ENCODE data around the gene PALLD.

PALLD gene

DNA sequence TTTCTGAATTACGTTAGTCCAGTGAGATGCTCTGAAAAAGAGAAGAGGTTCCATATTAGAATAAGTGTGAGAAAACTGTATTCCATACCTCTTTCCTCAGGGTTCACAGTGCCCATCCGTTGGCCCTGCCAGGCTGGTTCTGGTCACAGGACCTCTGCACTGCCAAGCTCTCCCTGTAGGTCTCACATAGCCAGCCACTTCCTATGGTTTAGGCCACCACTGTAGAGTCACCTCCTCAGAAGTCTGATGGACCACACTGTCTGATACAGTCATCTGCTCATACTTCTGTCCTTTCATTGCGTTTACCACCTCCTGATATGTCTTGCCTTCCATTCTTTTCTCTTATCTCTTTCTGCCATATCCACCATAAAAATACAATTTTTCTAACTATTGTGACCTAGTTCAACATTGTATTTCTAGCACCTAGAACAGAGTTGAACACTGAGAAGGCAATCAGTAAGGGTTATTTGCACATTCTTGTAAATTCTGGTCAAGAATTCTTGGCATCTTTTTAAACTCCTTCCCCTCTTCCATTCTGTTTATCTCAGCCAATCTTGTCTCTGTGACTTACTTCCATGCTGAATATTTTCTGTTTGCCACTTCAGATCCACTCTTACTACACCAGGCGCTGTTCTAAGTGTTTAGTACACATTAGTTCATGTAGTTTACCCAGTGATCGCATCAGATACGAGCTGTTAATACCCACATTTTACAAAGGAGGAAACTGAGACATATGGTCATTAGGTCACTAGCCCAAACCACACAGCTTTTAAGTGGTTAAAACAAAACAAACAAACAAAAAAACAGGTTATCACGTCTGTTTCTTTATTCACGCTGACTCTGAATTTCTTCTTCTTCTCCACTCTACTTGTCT, 387.6 kb downstream of the PALLD start:
- no peak for DNase-seq

DNA sequence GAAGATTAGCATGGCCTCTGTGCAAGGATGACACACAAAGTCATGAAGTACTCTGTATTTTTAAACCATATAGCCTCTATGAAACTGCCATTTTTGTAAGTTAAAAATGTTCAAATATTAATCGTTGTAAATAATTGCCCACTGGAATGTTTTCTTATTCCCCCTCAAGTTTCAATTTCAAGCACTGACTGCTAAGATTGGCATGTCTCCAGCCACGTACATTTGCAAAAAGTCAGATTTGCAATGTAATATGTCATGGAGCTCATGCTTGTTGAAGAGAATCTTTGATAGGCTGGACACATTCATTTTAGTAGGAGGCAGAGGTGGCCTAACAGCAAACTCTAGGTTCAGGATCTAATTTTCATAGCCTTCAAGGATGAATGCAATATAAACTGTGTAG, 388.5 kb downstream of the PALLD start:
- no peak for DNase-seq

DNA sequence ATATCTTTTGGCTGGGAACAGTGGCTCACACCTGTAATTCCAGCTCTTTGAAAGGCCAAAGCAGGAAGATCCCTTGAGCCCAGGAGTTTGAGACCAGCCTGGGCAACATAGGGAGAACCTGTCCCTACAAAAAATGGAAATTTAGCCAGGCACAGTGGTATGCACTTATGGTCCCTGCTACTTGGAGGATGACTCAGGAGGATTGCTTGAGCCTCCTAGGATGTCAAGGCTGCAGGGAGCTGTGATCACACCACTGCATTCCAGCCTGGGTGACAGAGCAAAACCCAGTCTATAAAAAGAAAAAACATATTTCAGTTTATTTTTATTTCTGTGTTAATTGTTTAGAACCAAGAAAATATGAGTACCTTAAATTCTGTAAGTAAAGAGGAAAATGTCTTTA, 389.5 kb downstream of the PALLD start:
- no peak for DNase-seq

DNA sequence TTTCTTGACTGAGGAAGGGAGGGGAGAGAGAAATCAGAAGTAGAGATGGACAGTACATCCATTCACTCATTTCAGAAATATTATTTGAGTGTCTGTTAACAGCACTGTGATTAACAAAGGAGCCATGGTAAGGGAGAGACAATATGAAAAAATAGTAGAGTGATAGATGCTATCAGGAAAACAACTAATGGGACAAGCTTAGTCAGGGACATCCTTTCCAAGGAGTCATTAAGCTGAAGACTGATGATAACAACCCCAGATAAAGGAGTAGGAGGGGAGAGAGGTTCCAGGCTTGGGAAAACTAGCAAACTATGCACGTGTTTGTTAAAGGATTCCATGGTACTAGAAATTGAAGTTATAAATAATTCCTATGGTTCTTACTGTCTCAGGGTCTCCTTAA, 391.0 kb downstream of the PALLD start:
- no peak for DNase-seq

DNA sequence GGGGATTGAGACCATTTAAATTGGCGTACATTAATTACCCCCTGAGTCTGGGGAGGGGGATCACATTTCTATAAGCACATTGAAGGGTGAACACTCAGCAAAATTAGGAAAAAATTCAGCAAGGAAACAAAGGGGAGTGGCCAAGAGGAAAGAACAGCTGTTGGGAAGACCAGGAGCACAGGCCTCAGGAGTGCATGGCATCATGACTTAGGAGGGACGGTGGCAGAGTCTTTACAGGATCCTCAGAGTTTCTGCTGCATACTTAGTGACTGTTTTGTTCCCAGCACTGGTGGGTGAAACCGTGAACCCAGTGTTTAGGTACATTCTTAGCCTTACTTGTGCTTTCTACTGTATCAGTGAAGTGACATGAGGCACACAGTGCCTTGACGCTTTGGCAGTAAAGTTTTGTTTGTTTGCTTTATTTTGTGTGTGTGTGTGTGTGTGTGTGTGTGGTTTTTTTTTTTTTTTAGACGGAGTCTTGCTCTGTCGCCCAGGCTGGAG, 391.9 kb downstream of the PALLD start:
- DNase-seq, result no peak

DNA sequence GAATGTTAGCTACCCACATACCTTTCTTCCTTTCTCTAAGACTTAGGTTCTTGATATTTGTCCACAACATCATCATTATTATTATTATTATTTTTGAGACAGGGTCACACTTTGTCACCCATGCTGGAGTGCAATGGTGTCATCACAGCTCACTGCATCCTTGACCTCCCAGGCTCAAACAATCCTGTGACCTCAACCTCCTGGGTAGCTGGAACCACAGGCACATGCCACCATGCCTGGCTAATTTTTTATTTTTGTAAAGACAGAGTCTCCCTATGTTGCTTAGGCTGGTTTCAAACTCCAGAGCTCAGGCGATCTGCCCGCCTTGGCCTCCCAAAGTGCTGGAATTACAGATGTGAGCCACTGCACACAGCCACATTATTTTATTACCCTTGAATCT, 394.2 kb downstream of the PALLD start:
- DNase-seq, result no peak

DNA sequence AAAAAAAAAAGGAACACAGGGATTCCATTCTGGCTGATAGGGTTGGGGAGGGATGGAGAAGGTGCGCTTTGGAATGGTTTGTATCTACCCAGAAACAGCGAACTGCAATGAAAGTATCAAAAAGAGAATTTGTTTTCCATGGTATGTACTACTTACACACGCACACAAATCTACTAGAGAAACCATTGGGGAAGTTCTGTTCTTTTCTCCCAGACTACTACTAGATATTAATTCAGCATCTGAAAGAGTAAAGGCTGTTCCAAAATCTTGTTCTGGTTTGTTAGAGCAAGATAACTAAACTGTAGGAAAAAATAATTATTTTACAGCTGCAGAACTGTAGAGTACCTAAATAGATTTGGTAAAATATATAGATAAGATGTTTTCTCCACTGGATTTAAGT, 394.8 kb downstream of the PALLD start:
- DNase-seq, result no peak

DNA sequence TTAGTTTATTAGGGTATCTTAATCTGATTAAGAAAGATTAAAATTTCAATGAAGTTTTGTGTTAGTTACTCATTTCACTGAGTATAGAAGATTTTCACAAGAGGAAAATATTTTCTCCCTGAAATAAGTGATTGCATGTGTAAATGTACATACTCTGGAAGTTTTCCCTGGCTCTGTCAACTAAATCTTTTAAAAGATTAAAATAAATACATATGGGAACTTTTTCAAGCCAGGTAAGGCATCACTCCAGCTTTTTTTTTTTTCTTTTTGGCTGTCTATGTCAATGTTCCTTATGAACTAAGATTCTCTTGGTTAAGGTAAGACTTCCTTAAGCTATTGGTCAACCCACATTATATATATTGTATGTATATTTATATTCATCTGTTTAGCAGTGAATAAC, 395.6 kb downstream of the PALLD start:
- DNase-seq, result no peak

DNA sequence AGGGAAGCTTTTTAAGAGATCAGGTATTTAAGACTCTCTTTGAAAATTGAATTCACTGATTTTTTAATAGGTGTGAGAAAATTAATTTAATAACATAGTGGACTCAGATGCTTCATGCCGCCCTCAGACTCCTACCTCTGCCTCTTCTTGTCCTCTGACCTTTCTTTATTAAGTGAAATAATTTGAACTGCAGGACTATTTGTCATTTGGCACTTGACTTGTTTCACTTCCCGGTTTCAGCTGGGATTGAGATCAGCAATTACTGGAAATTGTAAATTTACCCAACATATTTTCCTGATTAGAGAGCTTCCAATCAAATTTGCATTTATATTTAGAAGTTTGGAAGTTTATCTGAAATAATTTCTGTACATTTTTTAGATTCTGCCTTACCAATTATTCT, 396.4 kb downstream of the PALLD start:
- no peak for DNase-seq

DNA sequence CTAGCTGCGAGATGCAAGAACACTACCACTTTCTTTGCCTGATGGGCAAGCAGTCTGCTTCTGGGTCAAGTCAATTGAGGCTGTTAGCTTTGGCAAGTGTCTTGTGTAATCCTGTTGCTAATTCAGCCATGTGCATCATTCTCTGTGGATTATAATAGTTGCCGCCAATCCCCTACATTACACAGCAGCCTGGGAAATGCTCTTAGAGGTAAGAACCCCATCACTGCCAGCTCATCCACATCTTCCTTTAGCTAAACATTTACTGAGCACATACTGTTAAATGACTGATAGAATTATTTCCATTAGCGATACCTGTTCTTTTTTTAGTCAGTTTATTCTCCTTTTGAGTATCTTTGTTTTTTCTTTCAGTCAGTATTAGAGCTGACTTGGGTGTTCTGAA, 397.0 kb downstream of the PALLD start:
- no peak for DNase-seq

DNA sequence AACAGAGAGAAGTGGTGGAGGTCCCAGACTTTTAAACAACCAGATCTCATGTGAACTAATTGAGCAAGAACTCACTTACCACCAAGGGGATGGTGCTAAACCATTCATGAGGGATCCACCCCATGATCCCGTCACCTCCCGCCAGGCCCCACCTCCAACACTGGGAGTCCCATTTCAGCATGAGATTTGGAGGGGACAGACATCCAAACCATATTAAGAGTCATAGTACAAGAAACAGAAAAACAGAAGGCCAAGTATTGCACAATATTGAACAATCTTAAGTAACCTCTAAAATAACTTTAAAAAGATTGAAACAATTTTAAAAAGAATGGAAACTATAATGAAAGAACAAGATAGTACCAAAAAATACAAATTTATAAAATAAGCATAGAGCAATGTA, 403.2 kb downstream of the PALLD start:
- no peak for DNase-seq

DNA sequence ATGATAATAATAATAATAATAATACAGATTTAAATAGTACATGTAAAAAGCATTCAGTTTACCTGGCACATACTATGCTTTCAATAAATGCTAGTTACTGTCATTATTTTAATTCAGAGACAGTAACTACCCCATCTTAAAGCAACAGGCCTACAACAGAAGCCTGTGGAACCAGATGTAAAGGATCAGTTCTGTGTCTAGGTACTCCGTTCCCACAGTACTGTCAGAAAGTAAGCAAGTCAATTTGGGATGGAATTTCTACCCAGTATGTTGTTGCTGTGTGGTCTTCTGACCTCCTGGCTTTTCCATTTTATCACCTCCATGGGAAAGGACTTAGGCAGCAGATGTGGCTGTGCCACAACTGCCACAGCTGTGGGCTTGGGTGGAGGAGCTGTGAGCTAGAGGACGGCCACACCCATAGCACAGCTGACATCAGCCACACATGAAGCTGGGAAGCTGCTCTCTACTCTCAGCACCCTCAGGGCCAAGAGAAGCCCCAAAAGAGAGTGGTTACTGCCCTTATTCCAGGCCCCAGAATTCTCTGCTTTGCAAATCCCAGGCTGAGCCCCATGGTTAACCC, 410.4 kb downstream of the PALLD start:
- no peak for DNase-seq

DNA sequence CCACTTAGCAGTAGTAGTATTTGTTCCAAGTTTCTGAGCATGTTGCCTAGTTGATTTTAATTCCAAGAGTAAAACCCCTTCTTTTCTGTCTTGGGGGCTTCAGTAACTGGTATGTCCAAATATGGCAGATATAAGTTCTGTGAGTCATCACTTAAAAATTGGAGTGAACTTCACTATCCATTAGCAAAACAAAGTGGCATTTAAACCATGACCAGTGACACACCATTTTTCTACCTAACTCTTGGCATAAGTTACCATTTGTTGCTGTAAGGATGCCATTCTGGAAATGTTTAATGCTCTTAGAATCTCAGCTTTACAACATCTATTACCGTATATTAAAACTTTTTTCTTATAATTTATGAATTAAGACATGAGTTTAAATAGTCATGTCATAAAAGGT, 411.2 kb downstream of the PALLD start:
- DNase-seq, result no peak

DNA sequence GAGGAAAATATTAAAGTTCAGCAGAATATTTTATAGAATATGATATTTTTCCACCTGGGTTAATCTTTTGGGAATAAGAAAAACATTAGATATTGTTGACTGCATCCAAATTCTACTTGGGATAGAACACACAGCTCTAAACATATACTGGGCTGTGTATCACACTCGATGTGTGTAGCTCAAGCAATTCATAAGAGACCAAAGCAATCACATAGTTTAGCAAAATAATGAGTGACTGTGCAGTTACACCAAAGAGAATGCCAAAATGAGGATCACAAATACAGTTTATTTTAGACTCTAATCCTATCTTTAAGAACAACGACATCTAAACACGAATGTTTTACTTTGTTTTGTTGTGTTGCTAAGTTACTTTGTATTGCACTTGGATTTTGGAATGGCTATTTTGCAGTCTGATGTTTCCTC, 412.0 kb downstream of the PALLD start:
- DNase-seq, result no peak

DNA sequence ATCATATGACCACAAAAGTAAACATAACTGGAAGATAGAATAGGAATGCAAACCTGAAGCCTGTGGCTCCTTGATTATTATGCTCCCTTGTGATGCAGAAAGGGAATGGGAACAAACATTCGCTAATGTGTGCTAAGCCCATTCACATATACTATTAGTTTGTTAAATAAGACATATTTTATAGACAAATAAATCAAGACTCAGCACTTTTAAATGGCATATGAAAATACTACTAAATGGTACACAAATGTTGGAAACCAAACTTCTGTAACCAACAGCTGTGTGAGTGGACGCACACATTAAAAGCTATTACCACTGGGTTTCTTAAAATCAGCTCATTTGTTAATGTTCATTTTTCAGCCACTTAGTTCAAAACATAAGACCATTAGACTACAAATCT, 417.2 kb downstream of the PALLD start:
- DNase-seq, result no peak

DNA sequence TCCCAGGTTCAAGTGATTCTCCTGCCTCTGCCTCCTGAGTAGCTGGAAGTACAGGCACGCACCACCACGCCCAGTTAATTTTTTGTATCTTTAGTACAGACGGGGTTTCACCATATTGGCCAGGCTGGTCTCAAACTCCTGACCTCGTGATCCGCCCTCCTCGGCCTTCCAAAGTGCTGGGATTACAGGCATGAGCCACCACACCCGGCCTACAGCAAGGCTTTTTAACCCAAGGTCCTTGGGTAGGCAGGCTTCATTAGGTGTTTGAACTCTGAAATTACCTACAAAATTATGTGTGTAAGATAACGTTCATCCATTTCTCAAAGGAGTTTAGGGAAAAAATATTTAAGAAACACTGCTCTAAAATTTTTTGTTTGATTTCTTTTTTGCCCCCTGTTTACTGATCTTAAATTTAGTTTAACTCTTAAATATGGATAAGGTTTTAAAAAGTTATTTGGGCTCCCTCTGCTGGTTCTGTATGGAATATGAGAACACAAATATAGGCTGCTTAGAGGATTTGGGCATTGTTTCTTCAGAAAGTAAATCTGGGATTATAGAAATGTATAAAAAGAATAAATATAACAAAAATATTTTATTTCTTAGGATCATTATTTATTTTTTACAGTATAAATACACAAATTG, 420.4 kb downstream of the PALLD start:
- DNase-seq, result peak in 1 of 6 experiments; percentile 7

DNA sequence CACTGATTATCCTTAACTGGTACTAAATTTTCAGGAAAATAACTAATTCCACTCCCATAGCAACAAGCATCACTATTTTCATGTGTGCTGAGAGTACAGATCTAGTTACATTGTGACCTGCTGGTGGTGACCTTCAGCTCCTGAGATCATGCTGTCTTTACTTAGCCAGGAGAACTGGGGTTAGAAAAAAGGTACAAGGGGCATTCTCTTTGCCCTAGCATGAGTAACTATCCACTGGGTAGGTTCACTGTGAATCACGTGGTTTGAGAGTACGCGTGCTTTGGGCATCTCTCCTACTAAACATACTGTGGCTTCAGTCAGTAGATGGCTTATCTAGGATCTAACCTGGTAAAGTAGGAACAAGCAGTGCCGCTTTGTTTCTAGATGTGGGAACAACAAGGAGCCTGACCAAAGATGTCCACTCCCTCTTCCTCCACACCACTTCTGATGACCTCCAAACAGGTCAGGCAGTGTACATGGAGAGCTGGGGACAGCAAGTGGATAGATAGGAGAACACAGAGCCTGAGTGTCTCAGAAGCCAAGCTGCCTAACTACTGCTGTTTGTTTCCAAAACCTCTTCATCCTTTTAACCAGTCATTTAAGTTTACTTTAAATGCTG, 423.0 kb downstream of the PALLD start:
- no peak for DNase-seq

DNA sequence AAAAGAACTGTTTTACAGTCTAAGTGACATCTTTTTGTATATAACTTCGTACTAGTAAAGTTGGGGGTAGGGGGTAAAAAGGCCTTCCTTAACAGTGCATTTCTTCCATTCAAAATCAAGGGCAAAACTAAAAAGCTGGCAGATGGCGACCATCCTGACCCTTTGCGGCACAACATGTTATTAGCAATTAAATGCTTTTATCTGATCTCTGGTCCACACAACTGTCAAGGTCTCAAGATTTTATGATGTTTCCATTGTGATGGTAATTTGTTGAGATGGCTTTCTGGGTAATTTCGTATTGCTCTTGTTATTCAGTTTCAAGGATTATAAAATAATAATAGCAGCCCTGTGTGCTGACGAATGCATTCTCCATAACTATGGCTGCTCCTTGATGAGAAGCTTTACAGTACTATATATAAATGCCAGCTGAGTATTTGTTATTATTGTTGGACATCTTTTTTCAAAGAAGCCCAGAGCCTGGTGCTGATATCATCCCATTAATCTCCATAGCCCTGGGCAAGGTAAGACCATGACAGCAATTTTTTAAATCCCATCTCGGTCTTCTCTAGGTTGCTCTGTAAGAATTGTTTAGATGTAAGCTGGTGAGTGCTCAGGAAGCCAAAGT, 423.7 kb downstream of the PALLD start:
- no peak for DNase-seq

DNA sequence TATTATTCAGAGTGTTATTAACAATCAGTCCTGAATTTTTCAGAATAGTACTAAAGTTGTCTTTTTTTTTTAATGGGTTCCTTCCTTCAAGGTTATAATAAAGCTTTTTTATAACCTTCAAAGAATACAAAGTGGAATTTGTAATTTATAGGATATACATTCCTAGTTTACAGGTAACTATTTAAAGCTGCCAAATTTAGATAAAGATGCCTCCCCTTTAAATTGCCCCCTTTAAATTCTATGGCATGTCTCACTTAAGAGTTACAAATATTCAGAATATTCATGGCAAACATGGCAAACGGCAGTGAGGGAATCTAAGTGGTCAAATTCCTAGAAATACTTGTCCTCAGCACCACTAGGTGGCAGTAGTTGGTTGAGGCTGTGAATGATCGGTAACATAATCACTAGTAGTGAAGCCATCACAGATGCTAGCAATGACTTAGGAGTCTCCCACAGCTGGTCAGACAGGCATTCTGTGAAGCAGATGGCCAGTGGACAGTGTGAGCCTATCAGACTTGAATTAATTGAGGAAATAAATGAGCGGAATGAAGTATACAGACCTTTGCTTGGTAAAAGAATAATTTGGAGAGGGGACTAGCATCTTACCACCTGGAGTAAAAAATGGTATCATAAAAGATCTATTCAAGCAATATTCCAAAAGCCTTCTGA, 426.8 kb downstream of the PALLD start:
- peak in 5 of 6 experiments; percentile 11 to 51 (median 20) for DNase-seq

DNA sequence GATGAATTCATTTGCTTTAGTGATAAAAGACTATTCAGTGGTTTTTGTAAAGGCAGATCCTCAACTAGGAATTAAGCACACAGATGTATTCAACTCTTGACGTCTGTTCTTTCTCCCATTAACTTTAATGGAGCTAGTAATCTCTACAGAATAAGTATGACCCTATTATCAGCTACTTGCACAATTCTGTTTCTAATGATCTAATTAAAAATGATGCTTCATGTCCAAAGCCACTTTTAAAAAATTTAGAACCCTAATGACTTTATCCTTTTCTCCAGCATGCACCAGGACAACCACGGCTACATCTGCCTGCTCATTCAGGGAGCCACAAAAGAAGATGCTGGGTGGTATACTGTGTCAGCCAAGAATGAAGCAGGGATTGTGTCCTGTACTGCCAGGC, 427.8 kb downstream of the PALLD start:
- no peak for DNase-seq

DNA sequence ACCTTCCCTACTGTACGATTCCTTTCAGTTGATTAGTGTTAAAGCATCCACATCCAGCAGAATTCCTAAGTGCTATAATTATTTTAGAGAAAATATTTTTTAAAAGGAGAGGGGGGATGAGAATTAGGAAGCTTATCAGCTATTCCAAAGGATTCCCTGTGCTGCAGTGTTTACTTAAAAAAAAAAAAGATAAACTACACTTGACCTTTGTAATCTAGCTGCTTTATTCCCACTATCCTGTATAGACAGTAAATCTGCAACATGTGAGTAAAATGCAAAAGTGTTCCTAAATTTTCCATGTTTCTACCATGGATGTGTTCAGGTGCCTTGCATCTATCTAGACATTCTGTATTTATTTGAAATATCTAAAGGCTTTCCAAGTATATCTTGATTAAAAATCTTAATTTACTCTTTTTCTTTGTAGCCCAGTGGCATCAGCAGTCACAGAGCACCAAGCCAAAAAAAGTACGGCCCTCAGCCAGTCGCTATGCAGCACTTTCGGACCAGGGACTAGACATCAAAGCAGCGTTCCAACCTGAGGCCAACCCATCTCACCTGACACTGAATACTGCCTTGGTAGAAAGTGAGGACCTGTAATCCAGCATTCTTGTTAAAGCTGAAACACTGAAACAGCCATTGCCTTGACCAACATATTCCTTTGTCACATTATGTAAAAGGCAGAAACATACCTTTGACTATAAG, 429.1 kb downstream of the PALLD start:
- DNase-seq, result no peak

DNA sequence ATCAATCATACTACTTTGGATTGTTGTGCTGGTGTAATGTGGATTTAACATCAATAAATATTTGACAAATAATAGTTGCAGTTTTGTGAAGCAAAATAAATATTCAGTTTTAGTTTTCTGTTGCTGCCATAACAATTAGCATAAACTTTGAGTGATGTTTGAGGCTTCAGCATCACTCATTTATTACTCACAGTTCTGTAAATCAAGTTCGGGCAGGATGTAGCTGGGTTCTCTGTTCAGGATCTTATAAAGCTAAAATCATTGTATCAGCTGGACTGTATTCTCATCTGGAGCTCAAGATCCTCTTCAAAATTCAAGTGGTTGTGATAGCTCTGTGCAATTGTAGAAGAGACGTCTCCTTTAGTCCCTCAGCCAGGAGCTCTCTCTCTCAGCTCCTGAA, 431.5 kb downstream of the PALLD start:
- DNase-seq, result no peak

All from stimulated activated naive CD4-positive, alpha-beta T cell (primary cell).